ENCODE measurements around the gene AMBRA1.

Gene AMBRA1

GRCh38 chr11:46504817-46505613 lies 88.8 kb downstream of the AMBRA1 start (continued):
- TF ChIP-seq CSRNP3 (CRISPR knock-in tag; IDR thresholded peaks at IDR 0.05) (no peak), BACH2 (CRISPR knock-in tag; IDR thresholded peaks at IDR 0.05; ENCODE audit: borderline replicate concordance) (no peak), GLIS3 (CRISPR knock-in tag; IDR thresholded peaks at IDR 0.05) (no peak)

GRCh38 chr11:46499821-46500220 lies 94.0 kb downstream of the AMBRA1 start:
- TF ChIP-seq, protein P1, sequence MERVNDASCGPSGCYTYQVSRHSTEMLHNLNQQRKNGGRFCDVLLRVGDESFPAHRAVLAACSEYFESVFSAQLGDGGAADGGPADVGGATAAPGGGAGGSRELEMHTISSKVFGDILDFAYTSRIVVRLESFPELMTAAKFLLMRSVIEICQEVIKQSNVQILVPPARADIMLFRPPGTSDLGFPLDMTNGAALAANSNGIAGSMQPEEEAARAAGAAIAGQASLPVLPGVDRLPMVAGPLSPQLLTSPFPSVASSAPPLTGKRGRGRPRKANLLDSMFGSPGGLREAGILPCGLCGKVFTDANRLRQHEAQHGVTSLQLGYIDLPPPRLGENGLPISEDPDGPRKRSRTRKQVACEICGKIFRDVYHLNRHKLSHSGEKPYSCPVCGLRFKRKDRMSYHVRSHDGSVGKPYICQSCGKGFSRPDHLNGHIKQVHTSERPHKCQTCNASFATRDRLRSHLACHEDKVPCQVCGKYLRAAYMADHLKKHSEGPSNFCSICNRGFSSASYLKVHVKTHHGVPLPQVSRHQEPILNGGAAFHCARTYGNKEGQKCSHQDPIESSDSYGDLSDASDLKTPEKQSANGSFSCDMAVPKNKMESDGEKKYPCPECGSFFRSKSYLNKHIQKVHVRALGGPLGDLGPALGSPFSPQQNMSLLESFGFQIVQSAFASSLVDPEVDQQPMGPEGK (CRISPR knock-in tag; IDR thresholded peaks at IDR 0.05; ENCODE audit: borderline replicate concordance): no peak
- TF ChIP-seq ZNF565 (CRISPR knock-in tag; conservative IDR thresholded peaks at IDR 0.05; ENCODE audit: low read depth): no peak
- TF ChIP-seq ZC3H10 (CRISPR knock-in tag; IDR thresholded peaks at IDR 0.05): no peak
- TF ChIP-seq POU6F1 (CRISPR knock-in tag; IDR thresholded peaks at IDR 0.05; ENCODE audit: borderline replicate concordance, low read depth): no peak
- no peak for TF ChIP-seq GLIS3 (CRISPR knock-in tag; IDR thresholded peaks at IDR 0.05)
- TF ChIP-seq OSR1 (CRISPR knock-in tag; IDR thresholded peaks at IDR 0.05): no peak
- TF ChIP-seq ZFP30 (CRISPR knock-in tag; IDR thresholded peaks at IDR 0.05): no peak
- no peak for TF ChIP-seq RARB (CRISPR knock-in tag; IDR thresholded peaks at IDR 0.05)
- TF ChIP-seq, protein P2, sequence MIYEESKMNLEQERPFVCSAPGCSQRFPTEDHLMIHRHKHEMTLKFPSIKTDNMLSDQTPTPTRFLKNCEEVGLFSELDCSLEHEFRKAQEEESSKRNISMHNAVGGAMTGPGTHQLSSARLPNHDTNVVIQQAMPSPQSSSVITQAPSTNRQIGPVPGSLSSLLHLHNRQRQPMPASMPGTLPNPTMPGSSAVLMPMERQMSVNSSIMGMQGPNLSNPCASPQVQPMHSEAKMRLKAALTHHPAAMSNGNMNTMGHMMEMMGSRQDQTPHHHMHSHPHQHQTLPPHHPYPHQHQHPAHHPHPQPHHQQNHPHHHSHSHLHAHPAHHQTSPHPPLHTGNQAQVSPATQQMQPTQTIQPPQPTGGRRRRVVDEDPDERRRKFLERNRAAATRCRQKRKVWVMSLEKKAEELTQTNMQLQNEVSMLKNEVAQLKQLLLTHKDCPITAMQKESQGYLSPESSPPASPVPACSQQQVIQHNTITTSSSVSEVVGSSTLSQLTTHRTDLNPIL (CRISPR knock-in tag; IDR thresholded peaks at IDR 0.05; ENCODE audit: low read depth): no peak
- no peak for TF ChIP-seq SNAI2 (CRISPR knock-in tag; IDR thresholded peaks at IDR 0.05)
- no peak for TF ChIP-seq TCF4 (CRISPR knock-in tag; IDR thresholded peaks at IDR 0.05; ENCODE audit: borderline replicate concordance)
- no peak for ATAC-seq

DNA sequence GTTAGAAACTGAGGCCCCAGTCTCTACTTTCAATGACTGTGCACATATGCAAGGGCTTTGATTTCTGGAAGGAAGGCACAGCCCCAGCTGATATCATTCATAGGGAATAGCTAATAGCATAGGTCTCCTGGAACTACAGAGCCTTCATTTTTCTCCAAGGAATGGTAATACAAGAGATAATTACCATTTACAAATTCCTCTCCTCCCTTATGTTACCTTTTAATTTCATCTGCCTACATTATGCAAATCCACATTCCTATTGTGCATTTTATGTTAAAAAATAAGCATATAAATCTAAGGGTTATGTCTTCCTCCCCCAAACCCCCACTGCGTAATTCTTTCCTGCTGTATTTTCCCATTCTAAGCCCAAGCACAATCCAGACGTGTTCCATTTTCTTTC lies 94.9 kb downstream of the AMBRA1 start:
- TF ChIP-seq RARB (CRISPR knock-in tag; IDR thresholded peaks at IDR 0.05) (no peak), TCF4 (CRISPR knock-in tag; IDR thresholded peaks at IDR 0.05; ENCODE audit: borderline replicate concordance) (no peak), ZC3H10 (CRISPR knock-in tag; IDR thresholded peaks at IDR 0.05) (no peak), ARNTL (CRISPR knock-in tag; IDR thresholded peaks at IDR 0.05; ENCODE audit: borderline replicate concordance, low read depth) (no peak), ZNF565 (CRISPR knock-in tag; conservative IDR thresholded peaks at IDR 0.05; ENCODE audit: low read depth) (no peak), ESRRG (CRISPR knock-in tag; IDR thresholded peaks at IDR 0.05) (no peak), ISL1 (CRISPR knock-in tag; IDR thresholded peaks at IDR 0.05) (no peak), BACH2 (CRISPR knock-in tag; IDR thresholded peaks at IDR 0.05; ENCODE audit: borderline replicate concordance) (no peak), TOX (CRISPR knock-in tag; IDR thresholded peaks at IDR 0.05; ENCODE audit: borderline replicate concordance) (no peak), ZFP30 (CRISPR knock-in tag; IDR thresholded peaks at IDR 0.05) (no peak), CSDC2 (CRISPR knock-in tag; IDR thresholded peaks at IDR 0.05) (no peak), ZNF70 (CRISPR knock-in tag; IDR thresholded peaks at IDR 0.05) (no peak)
- TF ChIP-seq, protein P3, sequence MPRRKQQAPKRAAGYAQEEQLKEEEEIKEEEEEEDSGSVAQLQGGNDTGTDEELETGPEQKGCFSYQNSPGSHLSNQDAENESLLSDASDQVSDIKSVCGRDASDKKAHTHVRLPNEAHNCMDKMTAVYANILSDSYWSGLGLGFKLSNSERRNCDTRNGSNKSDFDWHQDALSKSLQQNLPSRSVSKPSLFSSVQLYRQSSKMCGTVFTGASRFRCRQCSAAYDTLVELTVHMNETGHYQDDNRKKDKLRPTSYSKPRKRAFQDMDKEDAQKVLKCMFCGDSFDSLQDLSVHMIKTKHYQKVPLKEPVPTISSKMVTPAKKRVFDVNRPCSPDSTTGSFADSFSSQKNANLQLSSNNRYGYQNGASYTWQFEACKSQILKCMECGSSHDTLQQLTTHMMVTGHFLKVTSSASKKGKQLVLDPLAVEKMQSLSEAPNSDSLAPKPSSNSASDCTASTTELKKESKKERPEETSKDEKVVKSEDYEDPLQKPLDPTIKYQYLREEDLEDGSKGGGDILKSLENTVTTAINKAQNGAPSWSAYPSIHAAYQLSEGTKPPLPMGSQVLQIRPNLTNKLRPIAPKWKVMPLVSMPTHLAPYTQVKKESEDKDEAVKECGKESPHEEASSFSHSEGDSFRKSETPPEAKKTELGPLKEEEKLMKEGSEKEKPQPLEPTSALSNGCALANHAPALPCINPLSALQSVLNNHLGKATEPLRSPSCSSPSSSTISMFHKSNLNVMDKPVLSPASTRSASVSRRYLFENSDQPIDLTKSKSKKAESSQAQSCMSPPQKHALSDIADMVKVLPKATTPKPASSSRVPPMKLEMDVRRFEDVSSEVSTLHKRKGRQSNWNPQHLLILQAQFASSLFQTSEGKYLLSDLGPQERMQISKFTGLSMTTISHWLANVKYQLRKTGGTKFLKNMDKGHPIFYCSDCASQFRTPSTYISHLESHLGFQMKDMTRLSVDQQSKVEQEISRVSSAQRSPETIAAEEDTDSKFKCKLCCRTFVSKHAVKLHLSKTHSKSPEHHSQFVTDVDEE (CRISPR knock-in tag; IDR thresholded peaks at IDR 0.05): no peak
- no peak for ATAC-seq

Measured in SK-N-SH treated with all-trans-retinoic acid at 6 μM for 48 hours (cell line).